GM23248 (cell line): Measurements from ENCODE around the gene PLEKHG4B.

ENCODE experiments used
- EZH2 ChIP-seq: fragments of 200-600 bp; sonication (generic); IDR thresholded peaks from 2 replicates; pipeline ENCODE4 v1.6.1; 2018; ENCODE audit warnings: antibody characterized with exemption, mild to moderate bottlenecking; ENCODE audit not compliant: insufficient read depth, poor library complexity, severe bottlenecking
- EZH2phosphoT487 ChIP-seq: fragments of 200-600 bp; sonication (generic); IDR thresholded peaks from 2 replicates; pipeline ENCODE4 v1.6.1; 2018; ENCODE audit warnings: antibody characterized with exemption, moderate library complexity, mild to moderate bottlenecking, low read depth; ENCODE audit not compliant: insufficient read depth

- TF ChIP-seq EZH2 (no peak), EZH2phosphoT487 (no peak)
Observed at GRCh38 chr5:109826-110225, 17.9 kb downstream of the PLEKHG4B start.
